ENCODE measurements around the gene LHX1.

DNA sequence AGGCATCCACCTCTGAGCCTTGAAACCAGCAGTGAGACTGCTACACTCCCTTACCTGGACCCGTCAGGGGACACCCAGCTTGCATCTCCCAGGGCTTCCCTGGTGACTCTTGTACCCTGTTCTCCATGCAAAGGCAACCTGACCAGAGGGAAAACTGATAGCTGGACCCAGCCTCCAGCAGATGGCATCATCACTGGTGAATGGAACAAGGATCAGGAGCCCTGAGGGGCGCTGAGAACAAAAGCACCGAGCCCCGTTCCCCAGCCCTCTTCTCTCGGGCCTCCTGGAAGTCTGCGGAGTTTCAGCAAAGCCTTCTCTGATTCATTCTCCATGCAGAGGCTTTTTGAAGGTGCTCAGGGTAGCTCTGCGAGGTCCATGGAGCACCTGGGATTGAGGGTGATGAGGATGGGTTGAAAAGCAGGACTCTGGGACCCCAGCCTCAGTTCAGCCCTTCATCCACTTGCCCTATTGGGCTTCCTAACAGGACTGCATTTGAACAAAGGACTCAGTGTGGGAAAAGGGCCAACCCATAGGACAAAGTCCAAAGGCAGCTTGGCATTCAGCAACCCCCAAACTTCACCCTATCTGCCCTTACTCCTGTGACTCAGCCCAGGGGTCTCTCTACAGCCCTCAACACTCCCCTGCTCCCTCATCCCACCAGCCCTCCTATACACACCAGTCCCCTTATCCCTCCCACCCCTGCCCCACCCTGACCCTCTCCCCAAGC lies 45.0 kb upstream of the LHX1 start:
- TF ChIP-seq POLR2A (IDR thresholded peaks at IDR 0.05) (no peak), CTCF (IDR thresholded peaks at IDR 0.05) (no peak)
